ENCODE data around the gene C4orf50.

DNA sequence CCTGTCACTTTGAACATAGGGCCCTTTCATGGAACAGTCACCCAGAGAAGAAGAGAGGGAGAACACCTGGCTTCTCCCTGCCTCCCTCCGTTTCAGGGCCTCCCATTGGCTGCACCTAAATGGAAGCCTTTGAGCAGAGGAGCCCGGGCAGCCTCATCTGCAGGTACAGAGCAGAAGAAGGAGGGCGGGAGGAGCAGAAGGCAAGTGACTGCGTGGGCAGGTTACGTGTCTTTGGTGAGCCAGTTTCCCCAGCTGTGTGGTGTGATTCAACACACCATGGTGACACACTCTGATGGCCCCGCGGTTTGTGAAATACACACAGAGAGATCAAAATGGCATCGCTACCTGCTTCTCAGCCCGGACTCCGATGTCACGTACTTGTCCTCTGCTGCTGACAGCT, 431 bp downstream of the C4orf50 start:
- TF ChIP-seq, protein P1, sequence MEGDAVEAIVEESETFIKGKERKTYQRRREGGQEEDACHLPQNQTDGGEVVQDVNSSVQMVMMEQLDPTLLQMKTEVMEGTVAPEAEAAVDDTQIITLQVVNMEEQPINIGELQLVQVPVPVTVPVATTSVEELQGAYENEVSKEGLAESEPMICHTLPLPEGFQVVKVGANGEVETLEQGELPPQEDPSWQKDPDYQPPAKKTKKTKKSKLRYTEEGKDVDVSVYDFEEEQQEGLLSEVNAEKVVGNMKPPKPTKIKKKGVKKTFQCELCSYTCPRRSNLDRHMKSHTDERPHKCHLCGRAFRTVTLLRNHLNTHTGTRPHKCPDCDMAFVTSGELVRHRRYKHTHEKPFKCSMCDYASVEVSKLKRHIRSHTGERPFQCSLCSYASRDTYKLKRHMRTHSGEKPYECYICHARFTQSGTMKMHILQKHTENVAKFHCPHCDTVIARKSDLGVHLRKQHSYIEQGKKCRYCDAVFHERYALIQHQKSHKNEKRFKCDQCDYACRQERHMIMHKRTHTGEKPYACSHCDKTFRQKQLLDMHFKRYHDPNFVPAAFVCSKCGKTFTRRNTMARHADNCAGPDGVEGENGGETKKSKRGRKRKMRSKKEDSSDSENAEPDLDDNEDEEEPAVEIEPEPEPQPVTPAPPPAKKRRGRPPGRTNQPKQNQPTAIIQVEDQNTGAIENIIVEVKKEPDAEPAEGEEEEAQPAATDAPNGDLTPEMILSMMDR (IDR thresholded peaks at IDR 0.05; ENCODE audit: control extremely low read depth in 1 of 3, insufficient read depth in 1 of 3, low read depth in 1 of 3, low read length in 3 of 3) = no peak
- TF ChIP-seq SP4 (IDR thresholded peaks at IDR 0.05; ENCODE audit: low read length) (no peak), POLR2AphosphoS5 (IDR thresholded peaks at IDR 0.05; ENCODE audit: low read depth, low read length) (no peak), SAP30 (IDR thresholded peaks at IDR 0.05; ENCODE audit: insufficient read depth, insufficient replicate concordance, low read length) (no peak), HDAC6 (IDR thresholded peaks at IDR 0.05; ENCODE audit: low read depth, low read length) (no peak), POLR2A (IDR thresholded peaks at IDR 0.05; ENCODE audit: control extremely low read depth in 1 of 2, low read depth in 2 of 2, low read length in 2 of 2) (no peak), BRCA1 (IDR thresholded peaks at IDR 0.05; ENCODE audit: low read depth, low read length) (no peak)

Measured in H1 (cell line).